ENCODE results near the gene ACSM3.

GRCh38 chr16:20830372-20830771 is 66.6 kb downstream of the ACSM3 start:
- TF ChIP-seq POLR2A (IDR thresholded peaks at IDR 0.05; ENCODE audit: low read length) = no peak
- TF ChIP-seq GATA1 (IDR thresholded peaks at IDR 0.05; ENCODE audit: low read depth, low read length) = no peak
